Spleen (tissue), 7 donors: ENCODE measurements around the gene DOK7.

Source experiments
- POLR2A ChIP-seq, 3 donors: fragments of 450-650 bp; IDR thresholded peaks; one replicate each; pipeline ENCODE4 v1.5.1; 2017; ENCODE audit warnings: antibody characterized with exemption in 3 of 3, mild to moderate bottlenecking in 1 of 3
- TF ChIP-seq, protein P1 (sequence below), 11 experiments: fragments of 200-600 bp in 7 of 11; fragments of 450-650 bp in 4 of 11; sonication (generic) in 4 of 11; IDR thresholded peaks in 8 of 11; conservative IDR thresholded peaks in 3 of 11; 1 replicate in 7 of 11; 2 replicates in 4 of 11; pipeline versions ENCODE4 v1.4.0 to v1.8.0; 2016 to 2021; ENCODE audit warnings: antibody characterized with exemption in 11 of 11, inconsistent platforms in 4 of 11, mild to moderate bottlenecking in 1 of 11
- donor health status: DM: no; HTN: no; CAD: no; lungs with moderate emphysema.
- donor health status: DM: no; HTN: no; CAD: no.
- donor health status: DM: no; HTN: no; CAD: no.

DNA sequence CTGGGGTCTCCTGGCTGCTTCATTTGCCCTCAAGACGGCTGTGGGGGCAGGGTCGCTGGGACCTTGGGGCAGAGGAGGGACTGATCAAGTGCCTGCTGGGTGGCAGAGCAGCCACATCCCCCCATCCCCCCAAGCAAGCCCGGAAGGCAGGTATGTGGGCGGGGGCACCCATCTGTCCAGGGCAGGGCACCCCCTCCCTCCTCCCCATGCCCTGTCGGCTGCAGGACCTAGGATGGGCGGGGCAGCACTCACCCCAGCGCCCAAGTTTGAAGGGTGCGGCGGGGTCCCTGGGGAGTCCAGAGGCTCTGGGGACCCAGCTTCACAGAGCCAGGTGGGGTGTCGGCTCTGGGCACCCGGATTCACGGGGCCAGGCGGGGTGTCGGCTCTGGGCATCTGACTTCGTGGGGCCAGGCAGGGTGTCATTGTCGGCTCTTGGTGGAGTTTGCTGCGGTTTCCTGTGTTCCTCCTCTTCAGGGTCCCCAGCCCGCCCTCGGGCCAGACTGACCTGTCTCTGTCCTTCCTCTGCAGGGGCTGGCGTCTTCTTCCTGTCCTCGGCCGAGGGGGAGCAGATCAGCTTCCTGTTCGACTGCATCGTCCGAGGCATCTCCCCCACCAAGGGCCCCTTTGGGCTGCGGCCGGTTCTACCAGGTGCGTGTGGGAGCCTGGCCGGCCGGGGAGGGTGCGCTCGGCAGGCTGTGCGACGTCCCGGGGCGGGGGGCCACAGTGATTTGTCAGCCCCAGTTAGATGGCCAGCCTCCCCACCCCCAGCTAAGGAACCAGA is 22.1 kb downstream of the DOK7 start:
- TF ChIP-seq, protein P1, sequence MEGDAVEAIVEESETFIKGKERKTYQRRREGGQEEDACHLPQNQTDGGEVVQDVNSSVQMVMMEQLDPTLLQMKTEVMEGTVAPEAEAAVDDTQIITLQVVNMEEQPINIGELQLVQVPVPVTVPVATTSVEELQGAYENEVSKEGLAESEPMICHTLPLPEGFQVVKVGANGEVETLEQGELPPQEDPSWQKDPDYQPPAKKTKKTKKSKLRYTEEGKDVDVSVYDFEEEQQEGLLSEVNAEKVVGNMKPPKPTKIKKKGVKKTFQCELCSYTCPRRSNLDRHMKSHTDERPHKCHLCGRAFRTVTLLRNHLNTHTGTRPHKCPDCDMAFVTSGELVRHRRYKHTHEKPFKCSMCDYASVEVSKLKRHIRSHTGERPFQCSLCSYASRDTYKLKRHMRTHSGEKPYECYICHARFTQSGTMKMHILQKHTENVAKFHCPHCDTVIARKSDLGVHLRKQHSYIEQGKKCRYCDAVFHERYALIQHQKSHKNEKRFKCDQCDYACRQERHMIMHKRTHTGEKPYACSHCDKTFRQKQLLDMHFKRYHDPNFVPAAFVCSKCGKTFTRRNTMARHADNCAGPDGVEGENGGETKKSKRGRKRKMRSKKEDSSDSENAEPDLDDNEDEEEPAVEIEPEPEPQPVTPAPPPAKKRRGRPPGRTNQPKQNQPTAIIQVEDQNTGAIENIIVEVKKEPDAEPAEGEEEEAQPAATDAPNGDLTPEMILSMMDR (IDR thresholded peaks at IDR 0.05 in 8 of 11, conservative IDR thresholded peaks at IDR 0.05 in 3 of 11), result no peak
- TF ChIP-seq POLR2A (IDR thresholded peaks at IDR 0.05), result no peak
